ENCODE measurements around the gene CYB5D1. TPM values are rescaled to one million over a fixed set of nuclear protein-coding genes. Genes with fewer than 3 reads are reported as not detected.

Gene CYB5D1
- total RNA-seq, 4 donors from 2014 or later = 3.8 to 9.3 (median 7.5) TPM

DNA sequence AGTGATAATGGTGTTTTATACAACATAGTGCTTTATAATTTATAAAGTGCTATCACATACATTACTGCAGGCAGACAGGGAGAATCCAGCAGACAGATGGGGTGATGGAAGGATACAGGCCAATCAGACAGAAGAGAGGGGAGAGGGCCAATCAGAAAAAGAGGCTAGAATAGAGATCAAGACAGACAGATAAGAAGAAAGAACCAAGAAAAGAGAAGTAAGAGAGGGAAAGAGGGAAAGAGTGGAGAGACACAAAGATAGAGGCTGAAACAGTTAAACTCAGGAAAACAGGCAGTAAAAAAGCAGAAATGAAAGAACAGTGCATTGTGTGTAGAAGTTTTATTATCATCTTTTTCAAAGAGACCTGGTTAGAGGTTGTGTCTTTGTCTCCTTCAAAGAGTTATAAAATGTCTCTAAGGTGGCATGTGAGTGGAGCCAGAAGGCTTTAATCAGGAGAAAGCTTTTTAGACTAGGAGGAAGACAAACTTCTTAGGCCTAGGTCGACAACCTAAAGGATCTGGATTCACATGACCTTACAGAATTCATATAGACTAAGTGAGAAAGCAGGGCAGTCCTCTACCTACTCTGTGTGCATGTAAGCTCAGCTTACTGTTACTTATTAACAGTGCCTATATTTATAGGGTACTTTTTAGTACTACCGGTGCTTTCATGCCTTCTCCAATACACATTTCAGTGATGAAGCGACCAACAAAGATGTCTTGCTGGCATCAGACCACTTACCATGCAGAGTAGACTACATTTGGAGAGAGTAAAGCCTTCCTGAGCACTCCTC is 22.5 kb downstream of the CYB5D1 start:
- 81 to 90% methylated on average over 3 of the region's 3 CpGs for WGBS, 2 donors
- no peaks in the 10 kb centered on the region for H3K9me3 ChIP-seq
- no peak for DNase-seq
- no peak overlapping the region for H3K4me3 ChIP-seq
- peaks cover 14 to 44% (median 16%) of the 10 kb centered on the region in 3 donors for H3K4me1 ChIP-seq
- TF ChIP-seq POLR2A (IDR thresholded peaks at IDR 0.05) = no peak
- no peak for TF ChIP-seq CTCF (IDR thresholded peaks at IDR 0.05)
- no peaks in the 10 kb centered on the region for H3K27me3 ChIP-seq
- intact Hi-C loops (cut with DNase I) = no loop called here
- H3K36me3 ChIP-seq = peaks cover 0 to 44% (median 0%) of the 10 kb centered on the region in 3 donors
- H3K27ac ChIP-seq = peak overlapping the region in 1 of 4 donors; percentile 16

DNA sequence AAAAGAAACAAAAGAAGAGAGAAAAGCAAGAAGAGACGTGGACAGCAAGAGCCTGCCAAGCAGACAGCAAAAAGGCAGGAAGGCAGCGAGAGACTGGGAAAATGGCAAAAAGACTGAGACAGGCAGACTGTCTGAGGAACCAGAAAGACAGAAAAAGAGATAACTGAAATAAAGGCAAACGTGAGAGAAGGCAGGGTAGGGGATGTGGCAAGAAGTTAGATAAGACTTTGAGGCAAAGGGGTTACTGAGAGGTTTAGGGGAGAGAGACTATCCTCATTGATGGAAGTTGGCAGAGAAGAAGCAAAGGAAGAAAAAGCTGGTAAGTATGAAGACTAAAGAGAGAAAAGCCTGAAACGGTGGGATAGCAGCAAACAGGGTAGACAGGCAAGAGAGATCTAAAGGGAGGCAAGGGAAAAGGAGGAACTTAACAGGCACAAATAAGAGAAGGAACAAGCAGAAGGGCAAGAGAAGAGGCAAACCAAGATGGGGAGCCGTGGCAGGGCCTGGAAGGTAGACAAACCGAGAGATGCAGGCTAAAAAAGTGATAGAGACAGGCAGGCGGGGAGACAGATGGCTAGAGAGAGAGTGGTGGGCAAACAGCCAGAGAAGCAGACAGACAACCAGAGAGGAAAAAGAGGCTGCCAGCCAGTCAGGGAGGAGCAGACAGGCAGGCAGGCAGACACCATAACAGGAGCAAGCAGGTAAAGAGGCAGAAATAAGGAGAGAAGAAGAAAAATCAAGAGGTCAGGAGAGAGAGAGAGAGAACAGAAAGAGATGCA is 23.7 kb downstream of the CYB5D1 start:
- no peaks in the 10 kb centered on the region for H3K27me3 ChIP-seq
- no peak for TF ChIP-seq POLR2A (IDR thresholded peaks at IDR 0.05)
- TF ChIP-seq CTCF (IDR thresholded peaks at IDR 0.05) = no peak
- H3K4me3 ChIP-seq = no peak overlapping the region
- H3K9me3 ChIP-seq = no peaks in the 10 kb centered on the region
- intact Hi-C loops (cut with DNase I) = no loop called here
- 44 to 47% methylated on average over 7 of the region's 7 CpGs for WGBS, 2 donors
- H3K36me3 ChIP-seq = peaks cover 0 to 39% (median 0%) of the 10 kb centered on the region in 3 donors
- no peak for DNase-seq
- H3K27ac ChIP-seq = peak overlapping the region in 2 of 4 donors; percentile 13 to 99
- H3K4me1 ChIP-seq = peaks cover 20 to 55% (median 24%) of the 10 kb centered on the region in 3 donors

DNA sequence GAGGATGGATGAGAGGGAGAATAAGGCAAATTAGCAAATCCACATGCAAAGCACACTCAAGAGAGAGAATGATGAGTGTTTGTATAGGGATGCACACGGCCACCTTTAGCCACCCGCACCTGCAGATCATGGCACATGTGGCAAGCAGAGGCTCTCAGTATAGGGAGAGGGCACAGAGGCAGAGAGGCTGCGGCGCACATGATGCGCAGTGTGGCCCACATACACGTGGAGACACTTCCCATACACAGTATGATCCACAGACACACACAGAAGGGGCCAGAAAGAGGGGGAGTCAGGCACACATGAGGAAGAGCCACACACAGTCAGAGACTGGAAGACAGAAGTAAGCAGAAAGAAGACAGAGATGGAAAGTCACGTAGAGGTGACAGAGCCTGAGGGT is 24.3 kb downstream of the CYB5D1 start:
- Histone ChIP-seq H3K4me1 (peaks cover 26 to 61% (median 30%) of the 10 kb centered on the region in 3 donors), H3K4me3 (no peak overlapping the region), H3K27me3 (no peaks in the 10 kb centered on the region), H3K9me3 (no peaks in the 10 kb centered on the region), H3K27ac (peak overlapping the region in 2 of 4 donors; percentile 98 to 99), H3K36me3 (peaks cover 0 to 39% (median 0%) of the 10 kb centered on the region in 3 donors)
- DNase-seq = no peak
- TF ChIP-seq POLR2A (IDR thresholded peaks at IDR 0.05) (no peak), CTCF (IDR thresholded peaks at IDR 0.05) (no peak)
- intact Hi-C loops (cut with DNase I) = no loop called here
- 57 to 67% methylated on average over 7 of the region's 7 CpGs for WGBS, 2 donors

GRCh38 chr17:7882629-7883028 is 24.8 kb downstream of the CYB5D1 start:
- Histone ChIP-seq H3K9me3 (no peaks in the 10 kb centered on the region), H3K27ac (peak overlapping the region in 3 of 4 donors; percentile 38 to 99 (median 98)), H3K27me3 (no peaks in the 10 kb centered on the region), H3K4me1 (peaks cover 27 to 66% (median 35%) of the 10 kb centered on the region in 3 donors), H3K4me3 (no peak overlapping the region), H3K36me3 (peaks cover 0 to 39% (median 0%) of the 10 kb centered on the region in 3 donors)
- no peak for DNase-seq
- no peak for TF ChIP-seq POLR2A (IDR thresholded peaks at IDR 0.05)
- TF ChIP-seq CTCF (IDR thresholded peaks at IDR 0.05) = no peak
- WGBS, 2 donors = 77 to 80% methylated on average over 3 of the region's 3 CpGs
- intact Hi-C loops (cut with DNase I) = no loop called here
